ENCODE measurements around the gene KCNJ10.

DNA sequence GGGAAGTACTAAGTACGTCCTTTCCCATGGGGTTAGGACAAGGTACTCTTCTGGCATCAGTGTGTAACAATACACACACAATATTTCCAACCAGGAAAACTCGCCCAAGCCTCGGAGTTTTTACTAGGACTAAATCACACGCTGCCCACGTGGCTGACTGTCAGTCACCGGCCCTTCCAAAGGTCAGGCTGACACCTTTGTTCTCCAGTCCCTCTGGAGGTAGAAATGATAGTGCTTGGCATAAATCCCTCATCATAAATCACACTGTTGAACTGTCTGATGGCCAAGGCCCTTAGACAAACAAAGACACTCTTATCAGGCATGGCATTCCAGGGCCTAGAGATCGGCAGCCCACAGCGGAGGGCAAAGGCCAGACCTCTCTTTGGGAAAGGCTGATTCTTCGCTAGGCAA, 99.0 kb downstream of the KCNJ10 start:
- TF ChIP-seq, protein P1, sequence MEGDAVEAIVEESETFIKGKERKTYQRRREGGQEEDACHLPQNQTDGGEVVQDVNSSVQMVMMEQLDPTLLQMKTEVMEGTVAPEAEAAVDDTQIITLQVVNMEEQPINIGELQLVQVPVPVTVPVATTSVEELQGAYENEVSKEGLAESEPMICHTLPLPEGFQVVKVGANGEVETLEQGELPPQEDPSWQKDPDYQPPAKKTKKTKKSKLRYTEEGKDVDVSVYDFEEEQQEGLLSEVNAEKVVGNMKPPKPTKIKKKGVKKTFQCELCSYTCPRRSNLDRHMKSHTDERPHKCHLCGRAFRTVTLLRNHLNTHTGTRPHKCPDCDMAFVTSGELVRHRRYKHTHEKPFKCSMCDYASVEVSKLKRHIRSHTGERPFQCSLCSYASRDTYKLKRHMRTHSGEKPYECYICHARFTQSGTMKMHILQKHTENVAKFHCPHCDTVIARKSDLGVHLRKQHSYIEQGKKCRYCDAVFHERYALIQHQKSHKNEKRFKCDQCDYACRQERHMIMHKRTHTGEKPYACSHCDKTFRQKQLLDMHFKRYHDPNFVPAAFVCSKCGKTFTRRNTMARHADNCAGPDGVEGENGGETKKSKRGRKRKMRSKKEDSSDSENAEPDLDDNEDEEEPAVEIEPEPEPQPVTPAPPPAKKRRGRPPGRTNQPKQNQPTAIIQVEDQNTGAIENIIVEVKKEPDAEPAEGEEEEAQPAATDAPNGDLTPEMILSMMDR (conservative IDR thresholded peaks at IDR 0.05; ENCODE audit: low read length), result no peak
- TF ChIP-seq EZH2phosphoT487 (IDR thresholded peaks at IDR 0.05; ENCODE audit: borderline replicate concordance), result no peak
